T-helper 1 cell treated with Interleukin-12 subunit alpha and Interleukin-12 subunit beta and Interleukin-4 antibody, amounts not matched to agents 30 ng/mL and 1 ng/mL, for 36 hours (primary cell): Measurements from ENCODE around the gene LHX2. TPM values are rescaled to one million over a fixed set of nuclear protein-coding genes. Genes with fewer than 3 reads are reported as not detected.

Experiments used
- intact Hi-C: fragments of 100-400 bp; cut with micrococcal nuclease; formaldehyde crosslinking; loops from one replicate; pipeline ENCODE4 v1.15.1; 2024
- total RNA-seq: library from RNA; stranded (reverse); gene quantifications from 2 replicates; pipeline ENCODE4 v1.2.3, GENCODE V29; 2022

The LHX2 gene
- total RNA-seq, 1 donor from 2014 or later = not detected

GRCh38 chr9:124052401-124052800 is 40.8 kb downstream of the LHX2 start:
- intact Hi-C loops = no loop called here

- intact Hi-C loops = no loop called here
Measured at GRCh38 chr9:124054582-124055227, 43.1 kb downstream of the LHX2 start.

GRCh38 chr9:124060844-124061605 is 49.5 kb downstream of the LHX2 start:
- intact Hi-C loops = no loop called here

GRCh38 chr9:124062172-124062571 is 50.6 kb downstream of the LHX2 start:
- intact Hi-C loops = no loop called here

- intact Hi-C loops = no loop called here
Measured at GRCh38 chr9:124066783-124067577, 55.4 kb downstream of the LHX2 start.

GRCh38 chr9:124068251-124068650 is 56.7 kb downstream of the LHX2 start:
- intact Hi-C loops = no loop called here

- intact Hi-C loops = no loop called here
Measured at GRCh38 chr9:124074746-124075145, 63.2 kb downstream of the LHX2 start.

- intact Hi-C loops = no loop called here
Measured at GRCh38 chr9:124075761-124076160, 64.2 kb downstream of the LHX2 start.

- intact Hi-C loops = no loop called here
Measured at GRCh38 chr9:124077915-124078572, 66.5 kb downstream of the LHX2 start.

- intact Hi-C loops = no loop called here
Measured at GRCh38 chr9:124078641-124079040, 67.1 kb downstream of the LHX2 start.

GRCh38 chr9:124079176-124079925 is 67.8 kb downstream of the LHX2 start:
- intact Hi-C loops = no loop called here

- intact Hi-C loops = no loop called here
Measured at GRCh38 chr9:124082622-124083021, 71.1 kb downstream of the LHX2 start.

Other genes starting within 250 kb of the LHX2 start
- 10.4 and 14.9 TPM in 2 replicates for gene DENND1A, start 81.6 kb upstream of the LHX2 start, total RNA-seq
- gene NEK6, start 246.2 kb downstream of the LHX2 start, total RNA-seq = 3.0 and 3.3 TPM in 2 replicates